Fibroblast of skin of right biceps (primary cell): ENCODE measurements around the gene ACTN1.

Source experiments
- DNase-seq: peaks from one replicate; pipeline ENCODE4 v3.0.0-alpha.2; 2013

The ACTN1 gene

DNA sequence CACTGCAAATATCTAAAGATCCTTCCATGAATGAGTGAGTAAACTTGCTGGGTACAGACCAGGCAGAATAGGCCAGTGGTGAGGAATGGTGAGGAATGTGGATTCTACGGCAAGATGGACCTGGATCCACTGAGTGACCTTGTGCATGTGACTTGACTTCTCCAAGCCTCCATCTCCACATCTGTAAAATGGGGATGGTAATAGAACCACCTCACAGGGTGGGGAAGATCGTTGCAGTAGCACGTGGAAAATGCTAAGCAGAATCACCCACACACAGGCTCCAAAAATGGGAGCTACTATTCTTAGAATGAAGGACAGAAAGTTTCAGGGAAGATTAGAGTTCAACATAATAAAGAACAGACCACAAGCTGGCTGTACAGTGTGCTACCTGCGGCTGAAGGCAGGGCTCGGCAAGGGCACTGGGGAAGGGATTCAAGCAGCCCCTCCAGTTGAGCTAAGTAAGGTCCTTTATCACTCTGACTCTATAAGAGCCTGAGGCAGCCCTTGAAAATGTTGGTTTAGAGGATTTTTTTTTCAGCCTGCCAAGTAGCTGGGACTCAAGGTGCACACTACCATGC lies 47.5 kb downstream of the ACTN1 start:
- no peak for DNase-seq

DNA sequence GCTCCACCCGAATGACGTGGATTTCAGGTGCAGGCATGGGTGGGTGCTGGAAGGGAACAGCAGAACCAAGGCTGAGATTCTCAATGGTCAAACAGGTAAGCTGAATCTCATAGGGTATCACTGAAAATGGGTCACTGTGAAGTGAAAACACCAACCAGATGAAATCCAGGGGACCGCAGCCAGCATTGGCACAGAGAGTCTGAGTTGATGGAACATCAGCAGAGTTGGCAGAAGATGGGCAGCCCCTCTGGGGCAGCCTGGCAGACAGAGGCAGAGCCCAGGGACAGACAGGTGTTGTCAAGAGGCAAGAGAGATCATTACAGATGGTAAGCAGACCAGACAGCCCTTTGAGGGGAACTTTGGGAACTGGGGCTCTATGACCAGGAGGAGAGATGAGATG lies 48.0 kb downstream of the ACTN1 start:
- DNase-seq = no peak

DNA sequence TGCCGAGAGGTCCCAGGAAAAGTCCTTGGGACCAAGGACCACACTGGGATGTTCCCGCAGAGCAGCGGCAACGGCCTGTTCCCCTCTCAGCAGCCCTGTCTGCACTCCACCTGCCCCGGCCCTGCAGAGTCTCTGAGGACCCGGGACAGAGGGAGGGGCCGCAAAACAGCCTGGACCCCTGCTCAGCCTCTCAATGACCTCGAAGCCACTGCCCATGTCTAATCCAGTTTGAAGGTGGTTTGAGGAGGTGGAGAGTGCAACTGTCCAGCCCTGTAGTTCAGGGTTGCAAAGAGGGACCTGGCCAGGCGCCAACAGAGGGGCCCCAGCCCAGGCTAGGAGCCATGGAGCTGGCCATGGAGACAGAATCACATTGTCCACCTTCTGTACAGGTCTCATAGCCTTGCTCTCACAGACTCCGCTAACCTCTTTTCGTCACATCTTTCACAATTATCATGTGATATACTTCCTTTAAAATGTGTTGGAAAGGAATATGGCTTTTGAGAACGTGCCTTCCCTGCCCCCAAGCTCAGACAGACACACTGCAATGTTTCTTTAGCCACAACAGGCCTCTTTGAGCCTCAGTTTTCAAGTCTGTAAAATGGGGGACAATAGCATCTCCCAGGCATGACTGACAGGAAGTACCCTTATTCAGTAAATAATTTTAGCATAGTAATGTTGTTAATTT lies 49.3 kb downstream of the ACTN1 start:
- no peak for DNase-seq

DNA sequence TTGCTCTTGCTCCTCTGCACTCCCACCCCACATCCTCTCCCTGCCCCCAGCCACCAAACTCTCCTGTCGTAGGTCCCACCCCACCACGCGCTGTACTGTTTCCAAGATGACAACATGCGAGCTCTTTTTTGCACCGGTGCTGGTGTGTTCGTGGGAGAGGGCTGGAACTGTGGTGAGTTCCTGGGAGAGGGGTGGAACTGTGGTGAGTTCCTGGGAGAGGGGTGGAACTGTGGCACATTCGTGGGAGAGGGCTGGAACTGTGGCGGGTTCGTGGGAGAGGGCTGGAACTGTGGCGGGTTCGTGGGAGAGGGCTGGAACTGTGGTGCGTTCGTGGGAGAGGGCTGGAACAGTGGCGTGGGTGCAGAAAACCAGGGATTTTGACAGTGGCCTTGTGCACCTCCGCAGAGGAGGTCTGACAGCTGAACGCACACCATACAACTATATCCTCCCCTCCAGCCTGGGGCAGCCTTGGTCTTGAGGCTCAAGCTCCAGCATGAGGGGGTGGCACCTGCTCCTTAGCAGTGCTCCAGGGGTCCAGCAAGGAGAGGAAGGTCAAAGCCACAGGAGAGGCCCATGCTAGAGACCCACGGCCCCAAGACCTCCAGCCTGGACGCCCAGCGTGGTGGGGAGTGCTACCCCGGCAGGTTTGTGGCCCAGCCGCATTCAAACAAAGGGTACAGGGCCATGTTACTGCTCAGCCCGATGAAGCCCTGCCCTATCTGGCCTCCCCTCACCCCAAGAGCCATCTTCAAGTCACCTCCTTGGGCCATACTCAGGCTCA lies 50.1 kb downstream of the ACTN1 start:
- DNase-seq = no peak

DNA sequence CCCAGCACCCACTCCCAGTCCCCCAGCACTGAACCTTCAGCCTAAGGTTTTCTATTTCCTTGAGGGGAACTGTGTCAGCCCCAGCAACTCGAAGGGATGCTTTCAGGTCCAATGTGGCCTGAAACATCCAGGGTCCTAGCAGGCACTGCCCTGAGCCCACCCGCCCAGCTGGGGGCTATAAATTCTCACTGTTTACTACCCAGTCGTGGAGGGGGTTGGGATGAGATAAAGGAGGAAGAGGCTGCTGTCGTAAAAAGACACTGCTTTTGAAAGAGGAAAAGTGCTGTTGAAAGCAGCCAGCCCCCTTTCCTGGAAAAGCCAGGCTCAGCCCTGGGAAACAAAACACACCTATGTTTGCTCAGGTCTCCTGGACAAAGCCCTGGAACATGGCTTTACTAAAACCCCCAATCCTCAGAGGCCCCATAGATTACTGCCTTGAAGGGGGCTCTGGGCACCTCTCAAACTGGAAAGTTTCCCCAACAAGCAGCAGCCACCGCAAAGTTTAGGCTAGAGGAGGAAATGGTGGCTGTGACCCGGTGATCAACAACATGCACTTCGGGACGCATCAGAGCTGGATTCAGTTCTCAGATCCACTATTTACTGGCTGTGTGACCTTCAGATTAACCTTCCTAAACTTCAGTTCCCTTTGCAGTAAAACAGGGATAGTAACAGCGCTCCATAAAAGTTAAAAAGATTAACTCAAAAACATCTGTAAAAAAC lies 51.0 kb downstream of the ACTN1 start:
- no peak for DNase-seq

DNA sequence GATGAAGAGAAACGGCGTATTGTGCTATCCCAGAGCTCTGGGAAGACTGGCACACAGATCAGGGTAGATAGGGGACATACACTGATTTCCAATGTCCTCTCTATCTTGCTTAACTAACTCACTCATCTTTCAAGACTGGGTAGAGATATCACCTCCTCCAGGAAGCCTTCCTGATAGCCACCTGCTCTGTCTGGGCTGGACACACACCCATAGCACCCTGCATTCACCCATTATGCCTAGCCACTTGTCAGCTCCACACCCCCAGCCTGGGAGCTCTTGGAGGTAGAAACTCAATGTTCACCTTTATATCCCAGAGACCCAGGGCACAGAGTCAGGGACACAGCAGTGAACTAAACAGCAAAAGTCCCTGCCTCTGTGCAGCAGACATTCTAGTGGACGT lies 52.0 kb downstream of the ACTN1 start:
- DNase-seq = no peak

DNA sequence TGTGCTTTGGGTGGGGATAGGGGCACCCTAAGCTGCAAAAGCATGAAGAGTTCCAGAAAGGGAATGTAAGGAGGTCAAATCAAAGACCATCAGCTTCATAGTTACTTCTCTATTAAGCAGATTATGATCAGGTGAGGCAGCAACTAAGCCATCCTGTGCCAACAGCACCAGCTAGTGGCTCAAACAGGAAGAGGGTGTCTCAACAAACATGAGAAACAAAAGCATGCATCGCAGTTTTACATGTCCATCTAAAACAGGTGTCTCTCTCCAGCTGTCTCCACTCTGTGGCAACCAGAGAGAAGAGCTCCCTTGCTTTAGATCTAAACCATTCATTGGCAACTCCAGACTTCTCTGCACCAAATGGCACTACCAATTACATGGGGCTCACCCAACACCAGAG lies 52.9 kb downstream of the ACTN1 start:
- no peak for DNase-seq

DNA sequence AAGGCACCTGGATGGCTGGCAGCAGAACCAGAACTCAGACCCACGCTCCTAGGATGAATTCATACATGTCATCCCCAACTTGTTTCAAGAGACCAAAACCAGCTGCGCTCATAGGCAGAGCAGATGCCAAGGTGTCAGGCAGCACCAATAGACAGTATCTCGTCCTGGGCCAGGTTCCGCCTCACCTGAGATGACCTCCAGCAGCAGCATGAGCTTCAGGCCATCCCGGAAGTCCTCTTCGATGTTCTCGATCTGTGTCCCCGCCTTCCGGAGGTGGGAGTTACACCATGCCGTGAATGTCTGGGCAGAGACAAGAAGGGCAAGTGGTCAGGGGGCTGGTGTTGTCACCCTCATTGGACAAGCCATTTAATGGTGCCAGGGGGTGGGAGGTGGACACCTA lies 53.7 kb downstream of the ACTN1 start:
- no peak for DNase-seq

DNA sequence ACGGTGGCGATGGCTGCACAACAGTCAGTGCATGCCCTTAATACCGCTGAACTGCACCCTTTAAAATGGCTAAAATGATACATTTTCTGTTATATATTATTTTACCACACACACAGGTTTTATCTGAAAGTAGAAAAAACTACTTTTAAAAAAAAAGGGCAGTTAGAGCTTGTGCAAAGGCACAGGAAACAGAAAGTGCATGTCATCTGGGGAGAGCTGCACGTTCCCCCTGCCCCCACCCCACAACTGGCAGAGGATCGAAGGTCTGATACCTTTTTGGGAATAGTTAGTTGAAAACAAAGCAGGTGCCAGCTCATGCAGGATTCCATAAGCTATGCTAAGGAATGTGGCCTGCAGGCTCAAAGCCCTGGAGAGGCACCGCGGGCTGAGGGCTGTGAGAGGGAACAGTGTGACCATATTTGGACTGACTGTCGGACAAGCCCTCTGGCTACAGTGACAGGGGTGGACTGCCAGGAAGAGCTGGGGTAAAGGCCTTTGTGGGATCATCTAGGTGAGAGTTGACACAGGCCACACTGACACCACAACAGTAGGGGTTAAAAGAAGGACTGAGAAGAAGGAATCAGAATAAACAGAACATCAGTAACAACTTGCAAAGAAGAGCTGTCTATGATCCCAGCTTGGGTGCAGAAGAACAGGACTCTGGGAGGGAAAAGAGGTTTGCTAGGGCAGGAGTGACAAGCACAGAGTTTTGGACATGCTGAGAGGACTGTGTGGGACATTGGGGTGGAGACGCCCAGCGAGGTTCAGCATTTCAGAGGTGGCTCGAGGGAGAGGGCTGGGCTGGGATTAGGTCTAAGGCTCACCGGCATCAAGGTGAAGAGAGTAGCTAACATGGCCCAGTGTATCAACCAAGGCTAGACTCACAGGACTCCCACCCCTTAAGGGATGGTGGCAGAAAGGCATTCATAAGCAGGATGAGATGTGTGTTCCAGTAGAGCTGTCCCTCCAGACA lies 54.6 kb downstream of the ACTN1 start:
- DNase-seq = peak; percentile 30

DNA sequence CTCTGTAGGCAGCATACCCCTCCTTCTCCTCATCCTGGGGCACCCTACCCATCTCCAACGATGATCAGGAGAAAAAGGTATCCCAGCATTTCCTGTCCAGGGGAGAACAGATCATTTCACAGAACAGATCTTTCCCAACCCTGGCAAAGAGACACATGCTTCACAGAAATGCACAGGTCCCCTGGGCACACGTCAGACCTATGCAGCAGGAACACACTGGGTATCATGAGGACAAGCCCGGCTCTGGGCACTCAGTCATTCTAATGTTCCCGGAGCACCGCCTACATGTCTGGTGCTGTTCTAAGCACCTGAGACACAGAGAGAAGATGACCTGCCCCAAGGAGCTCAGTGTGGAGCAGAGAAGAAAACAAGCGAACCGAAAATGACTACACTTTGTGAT lies 56.2 kb downstream of the ACTN1 start:
- no peak for DNase-seq

DNA sequence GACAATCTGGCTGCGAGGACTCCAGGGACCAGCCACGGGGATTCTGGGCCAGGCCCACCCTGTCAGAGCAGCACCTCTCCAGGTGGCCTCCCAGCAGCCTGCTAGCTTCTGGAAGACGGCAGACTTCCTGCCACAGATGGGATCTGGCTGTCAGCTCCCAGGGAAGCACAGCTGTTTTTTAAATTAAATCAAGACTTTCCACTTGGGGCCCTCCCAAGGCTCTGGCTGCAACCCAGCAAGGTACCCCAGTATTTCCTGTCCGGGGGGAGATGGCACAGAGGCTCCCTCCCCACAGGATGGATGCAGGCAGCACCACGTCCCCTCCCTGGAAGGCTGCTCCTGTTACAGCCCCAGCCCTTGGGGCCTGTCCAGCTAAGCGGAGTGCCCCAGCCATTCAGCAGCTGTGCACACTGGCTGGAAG lies 56.9 kb downstream of the ACTN1 start:
- DNase-seq = no peak

DNA sequence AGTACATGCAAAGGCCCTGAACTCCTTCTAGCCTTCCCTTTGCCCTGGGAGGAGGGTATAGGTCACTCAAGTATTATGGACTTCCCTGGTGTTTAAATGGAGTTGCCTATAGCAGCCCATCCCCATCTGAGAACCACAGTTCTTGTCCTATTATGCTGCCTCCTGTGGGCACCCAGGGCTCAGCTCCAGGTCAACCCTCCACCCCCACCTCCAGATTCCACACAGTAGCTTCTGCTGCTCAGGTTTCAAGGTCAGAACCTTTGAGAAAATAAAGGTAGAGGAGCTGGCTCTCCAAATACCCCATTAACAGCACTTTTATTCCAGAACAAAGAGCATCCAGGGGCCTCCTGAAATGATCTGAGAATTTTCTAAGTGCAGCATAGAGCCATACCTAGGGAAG lies 57.4 kb downstream of the ACTN1 start:
- no peak for DNase-seq

DNA sequence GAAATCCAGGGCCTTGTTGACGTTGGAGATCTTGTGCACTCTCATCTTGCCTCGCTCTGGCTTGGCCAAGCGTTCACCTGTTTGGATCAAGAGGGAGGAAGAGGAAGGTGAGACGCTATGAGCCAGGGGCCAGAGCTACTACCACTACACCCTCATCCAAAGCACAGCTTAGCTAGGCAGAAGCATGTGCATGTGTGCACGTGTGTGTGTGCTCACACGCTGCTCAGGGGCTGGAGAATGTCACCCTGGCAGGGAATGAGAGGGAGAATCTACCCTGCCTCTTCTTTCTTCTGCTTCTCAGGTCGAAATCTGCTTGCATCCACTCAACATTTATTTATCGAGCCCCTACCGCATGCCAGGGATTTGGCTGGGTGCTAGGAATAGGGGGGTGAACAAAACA lies 58.1 kb downstream of the ACTN1 start:
- no peak for DNase-seq

DNA sequence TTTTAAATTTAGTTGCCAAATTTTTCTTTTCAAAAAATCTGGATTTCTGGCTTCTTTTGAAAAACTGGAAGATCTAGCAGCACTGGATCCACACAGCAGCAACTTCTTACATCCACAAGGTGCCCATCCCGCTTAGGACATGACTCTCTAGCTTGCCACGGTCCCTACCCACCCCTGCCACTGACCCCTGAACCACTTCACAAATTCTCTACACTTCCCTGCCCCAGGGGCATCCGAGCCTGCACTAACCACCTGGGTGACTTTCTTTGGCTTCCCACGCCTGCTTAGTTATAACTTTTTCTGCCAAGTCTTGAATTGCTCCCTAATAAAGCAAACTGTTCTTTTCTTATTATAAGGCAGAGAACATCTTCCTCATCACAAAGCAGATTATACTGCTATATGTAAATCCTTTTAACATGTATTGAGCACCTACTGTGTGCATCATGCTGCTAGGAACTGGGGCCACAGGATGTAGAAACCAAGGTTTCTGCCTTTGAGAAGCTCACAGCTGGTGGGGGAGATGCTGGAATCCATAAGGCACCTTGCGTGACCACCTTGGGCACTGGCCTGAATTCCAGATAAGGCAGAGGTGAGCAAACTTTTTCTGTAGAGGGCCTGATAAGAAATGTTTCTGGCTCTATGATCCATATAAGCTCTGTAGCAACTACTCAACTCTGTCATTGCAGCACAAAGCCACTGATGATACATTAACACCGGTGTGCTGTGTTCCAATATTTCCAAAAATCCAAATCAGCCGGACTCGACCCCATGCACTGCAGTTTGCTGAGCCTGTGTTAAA lies 59.8 kb downstream of the ACTN1 start:
- DNase-seq = no peak

DNA sequence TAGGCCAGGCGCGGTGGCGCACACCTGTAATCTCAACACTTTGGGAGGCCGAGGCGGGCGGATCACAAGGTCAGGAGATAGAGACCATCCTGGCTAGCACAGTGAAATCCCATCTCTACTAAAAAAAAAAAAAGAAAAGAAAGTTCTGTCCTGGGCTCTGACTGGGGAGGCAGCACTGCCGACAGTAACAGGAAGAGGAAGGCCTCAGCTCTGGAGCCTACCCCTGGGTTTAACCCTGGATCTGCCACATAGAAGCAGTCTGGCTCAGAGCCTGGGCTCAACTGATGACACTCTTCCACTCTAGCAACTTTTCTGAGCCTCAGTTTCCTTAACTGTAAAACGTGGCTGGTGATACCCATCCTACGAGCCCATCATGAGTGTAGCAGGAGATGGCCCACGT lies 60.5 kb downstream of the ACTN1 start:
- DNase-seq = no peak

DNA sequence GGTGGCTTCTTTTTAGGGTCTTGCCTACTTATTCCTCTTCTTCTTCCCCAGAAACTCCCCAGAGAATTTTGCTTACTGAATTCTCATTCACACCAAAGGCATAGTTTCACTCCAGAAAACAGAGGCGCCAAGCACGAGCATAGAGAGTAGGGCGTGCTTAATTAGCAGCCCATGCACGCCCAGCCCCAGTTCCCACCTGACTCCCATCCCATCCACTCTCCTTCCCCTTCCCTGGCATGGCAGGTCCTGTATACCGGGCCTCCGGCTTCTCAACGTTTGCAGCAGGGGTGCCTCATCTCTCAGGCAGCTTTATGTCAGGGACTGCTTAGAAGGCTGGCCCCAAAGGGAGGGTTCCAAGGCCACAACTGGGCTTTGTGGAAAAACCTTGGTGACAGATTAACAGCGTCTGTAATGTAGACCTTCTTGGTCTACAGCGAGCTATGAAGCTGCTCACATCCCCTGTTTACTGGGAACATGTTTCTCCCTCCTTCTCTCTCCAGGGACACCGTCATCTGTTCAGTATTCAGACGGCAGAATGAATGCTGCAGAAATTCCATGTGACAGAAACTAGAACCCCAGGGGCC lies 62.7 kb downstream of the ACTN1 start:
- no peak for DNase-seq

DNA sequence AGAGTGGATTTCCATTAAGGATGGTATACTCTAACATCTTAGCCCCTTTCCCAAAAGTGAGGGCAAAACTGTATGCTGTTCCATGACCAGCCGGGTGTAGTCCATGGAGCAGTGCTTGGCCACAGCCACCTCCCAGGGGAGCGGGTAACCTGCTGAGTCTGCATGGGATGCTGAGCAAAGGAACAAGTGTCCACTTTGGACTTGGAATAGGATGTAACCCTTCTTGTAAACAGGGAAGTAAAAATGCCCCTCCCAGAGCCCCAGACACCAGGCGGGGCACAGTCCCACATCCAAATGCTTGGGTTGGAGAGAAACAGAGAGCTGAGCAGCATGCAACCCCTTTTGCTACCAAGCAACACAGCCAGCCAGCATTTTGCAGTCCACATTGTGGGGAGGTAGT lies 65.6 kb downstream of the ACTN1 start:
- no peak for DNase-seq

DNA sequence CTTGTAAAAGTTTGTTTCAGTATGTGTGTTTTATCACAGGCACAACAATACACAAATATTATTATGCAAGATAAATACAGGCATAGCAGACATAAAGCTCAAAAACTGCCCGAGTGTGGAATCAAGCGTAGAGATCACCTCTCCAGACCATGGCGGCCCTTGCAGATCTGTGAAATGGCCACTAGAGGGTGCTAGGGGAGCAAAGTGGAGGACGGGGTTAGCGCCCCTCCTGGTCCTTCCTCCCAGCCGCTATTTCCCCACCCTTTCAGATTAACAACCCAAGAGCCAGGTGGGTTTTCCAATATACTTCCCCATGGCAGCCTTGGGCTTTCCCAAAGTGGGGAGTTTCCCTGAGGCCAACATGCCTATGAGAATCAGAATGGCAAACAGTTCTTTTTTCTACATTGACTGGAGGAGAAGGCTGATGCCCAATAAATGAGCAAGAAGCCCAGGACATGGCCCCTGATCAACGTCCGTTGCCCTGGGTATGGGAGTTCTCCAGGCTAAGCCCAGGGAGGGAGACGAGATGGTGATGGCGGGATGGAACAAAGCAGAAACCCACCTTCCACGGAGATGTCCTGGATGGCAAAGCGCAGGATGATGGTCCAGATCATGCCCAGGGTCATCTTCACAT lies 67.4 kb downstream of the ACTN1 start:
- DNase-seq = peak; percentile 76

DNA sequence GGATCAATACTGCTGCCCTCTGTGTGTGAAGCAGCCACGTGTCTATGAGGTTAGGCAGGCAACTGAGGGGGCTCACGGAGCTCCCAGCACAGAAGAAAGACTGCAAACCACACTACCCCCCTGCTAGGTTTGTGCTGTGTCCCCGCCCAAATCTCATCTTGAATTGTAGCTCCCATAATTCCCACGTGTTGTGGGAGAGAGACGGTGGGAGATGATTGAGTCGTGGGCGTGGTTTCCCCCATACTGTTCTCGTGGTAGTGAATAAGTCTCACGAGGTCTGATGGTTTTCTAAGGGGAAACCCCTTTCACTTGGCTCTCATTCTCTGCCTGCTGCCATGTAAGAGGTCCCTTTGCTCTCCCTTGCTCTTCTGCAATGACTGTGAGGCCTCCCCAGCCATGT lies 68.6 kb downstream of the ACTN1 start:
- no peak for DNase-seq

DNA sequence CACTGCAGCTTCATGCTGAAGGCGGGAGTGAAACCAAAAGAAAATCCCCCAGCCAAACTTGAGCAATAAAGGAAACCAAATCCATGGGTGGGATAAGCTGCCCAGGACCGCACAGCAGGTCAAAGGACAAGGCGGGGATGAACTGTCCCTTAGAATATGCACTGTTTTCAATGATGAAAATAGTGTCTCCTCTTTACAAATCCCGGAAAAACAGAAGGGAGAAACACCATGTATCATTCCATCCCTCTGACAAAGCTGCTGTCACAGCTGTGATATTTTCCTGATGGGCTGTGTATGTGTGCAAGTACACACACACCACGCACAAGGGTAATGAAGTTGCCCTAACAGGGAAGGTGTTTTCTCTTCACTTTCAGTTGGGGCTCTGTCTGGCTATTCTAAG lies 70.3 kb downstream of the ACTN1 start:
- no peak for DNase-seq

DNA sequence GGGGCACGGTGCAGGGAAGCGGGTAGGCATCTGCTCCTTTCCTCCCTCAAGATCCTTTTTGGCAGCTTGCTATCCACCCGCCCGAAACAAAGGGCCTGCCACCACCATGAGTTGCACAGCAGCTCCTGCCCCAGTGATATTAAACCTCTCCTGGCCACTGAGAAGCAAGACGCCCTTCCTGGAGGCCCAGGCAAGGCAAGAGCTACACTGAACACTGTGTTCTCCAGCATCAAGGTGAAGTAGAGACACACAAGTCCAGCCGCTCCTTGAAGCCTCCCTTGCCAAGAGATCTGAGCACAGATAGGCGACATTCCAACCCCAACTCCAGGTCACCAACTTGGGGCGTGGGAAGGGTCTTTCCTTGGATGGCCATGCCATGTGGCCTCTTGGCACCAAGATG lies 70.9 kb downstream of the ACTN1 start:
- no peak for DNase-seq
